NCI-H187 (cell line): Measurements from ENCODE around the gene MX2.

Experiments used
- DNase-seq, 2 experiments: peaks; one replicate each; lab custom pipeline; 2025; lab: John Stamatoyannopoulos, UW

Gene MX2

DNA sequence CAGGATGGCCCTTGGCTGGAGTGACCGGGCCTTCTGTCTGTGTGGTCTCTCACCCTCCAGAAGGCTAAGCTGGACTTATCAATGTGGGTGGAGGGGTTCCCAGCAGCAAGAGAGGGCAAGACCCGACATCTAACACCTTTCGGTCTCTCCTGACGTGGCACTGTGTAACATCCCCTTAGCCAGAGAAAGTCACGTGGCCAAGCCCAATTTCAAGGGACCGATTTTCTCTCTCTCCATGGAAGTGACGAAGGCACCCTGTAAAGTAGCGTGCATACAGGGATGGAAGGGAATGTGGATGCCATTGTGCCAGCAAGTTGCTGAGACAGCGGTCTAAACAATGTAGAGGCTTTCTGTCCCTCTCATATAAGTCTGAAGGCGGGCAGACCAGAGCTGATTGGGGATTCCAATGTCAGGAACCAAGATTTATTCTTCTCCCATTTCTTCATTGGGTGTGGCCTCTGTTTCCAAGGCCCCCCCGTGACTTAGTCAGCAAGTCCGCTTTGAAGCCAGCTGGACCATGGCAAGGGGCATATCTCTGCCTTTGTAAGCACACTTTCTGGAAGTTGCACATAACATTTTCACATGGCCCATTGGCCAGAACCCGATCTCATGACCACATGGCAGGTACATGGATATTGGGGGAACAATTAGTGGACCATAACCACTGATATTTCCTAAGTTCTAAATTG lies 76.7 kb downstream of the MX2 start:
- DNase-seq: no peak

GRCh38 chr21:41439248-41439647 lies 77.4 kb downstream of the MX2 start:
- DNase-seq: no peak

GRCh38 chr21:41441546-41441945 lies 79.7 kb downstream of the MX2 start:
- no peak for DNase-seq

DNA sequence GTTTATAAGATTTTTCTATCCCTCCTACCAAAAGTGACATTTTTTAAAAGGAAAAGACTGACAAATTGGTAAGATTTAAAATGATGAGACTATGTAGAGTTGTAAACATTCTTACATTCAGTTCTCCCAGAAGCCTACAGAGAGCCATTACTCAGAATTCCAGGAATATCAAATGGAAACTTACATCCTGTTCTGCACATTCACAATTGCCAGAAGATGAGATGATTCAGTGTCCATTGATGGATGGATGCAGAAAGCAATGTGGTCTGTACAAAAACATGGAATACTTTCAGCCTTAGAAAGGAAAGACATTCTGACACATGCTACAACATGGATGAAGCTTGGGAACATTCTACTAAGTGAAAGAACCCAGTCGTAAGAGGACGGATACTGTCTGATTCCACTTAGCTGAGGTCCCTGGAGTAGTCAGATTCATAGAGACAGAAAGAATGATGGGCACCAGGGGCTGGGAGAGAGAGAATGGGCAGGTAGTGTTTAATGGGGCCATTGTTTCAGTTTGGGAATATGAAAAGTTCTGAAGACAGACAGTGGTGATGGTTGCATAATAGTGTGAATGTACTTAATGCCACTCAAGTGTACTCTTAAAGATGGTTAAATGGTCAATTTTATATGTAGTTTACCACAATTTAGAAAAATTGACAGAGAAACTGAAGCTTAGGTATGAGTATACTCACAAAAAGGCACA lies 80.8 kb downstream of the MX2 start:
- DNase-seq: no peak

GRCh38 chr21:41443562-41443961 lies 81.7 kb downstream of the MX2 start:
- no peak for DNase-seq

DNA sequence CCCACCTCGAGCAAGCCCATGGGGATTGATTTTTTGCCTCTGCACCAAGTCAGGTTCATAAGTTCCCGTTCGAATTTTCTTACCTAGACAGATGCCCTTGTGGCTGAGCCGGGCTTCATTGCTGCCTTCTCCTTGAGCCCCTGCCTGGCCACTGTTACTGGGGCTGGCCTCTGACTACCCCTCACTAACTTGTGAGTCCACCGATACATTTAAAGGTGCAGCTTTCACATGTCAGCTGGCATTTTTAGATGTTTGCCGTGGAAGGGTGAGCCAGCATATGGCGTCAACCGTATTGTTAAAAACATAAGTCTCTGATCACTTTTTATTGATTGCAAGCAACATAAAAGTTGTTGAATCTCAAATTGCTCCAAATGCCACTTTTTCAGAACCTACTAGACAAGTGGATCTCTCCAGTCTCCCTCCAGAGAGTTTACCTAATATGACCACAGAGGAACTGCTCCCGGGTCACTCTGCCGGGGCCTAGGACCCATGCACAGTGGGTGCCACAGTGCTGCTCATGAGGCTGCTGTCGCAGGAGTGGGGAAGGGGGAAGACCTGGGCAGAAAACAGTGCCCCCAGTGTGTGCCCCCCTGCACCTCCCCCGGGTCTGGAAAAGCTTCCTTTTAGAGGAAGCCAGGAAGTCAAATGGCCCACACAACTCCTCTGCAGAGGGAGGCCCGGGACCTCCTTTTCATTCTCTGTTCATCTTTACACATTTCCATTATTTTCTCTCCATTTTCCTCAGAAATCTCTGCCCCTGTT lies 83.1 kb downstream of the MX2 start:
- DNase-seq: no peak

GRCh38 chr21:41445465-41445862 lies 83.6 kb downstream of the MX2 start:
- no peak for DNase-seq

GRCh38 chr21:41446586-41446985 lies 84.8 kb downstream of the MX2 start:
- no peak for DNase-seq

DNA sequence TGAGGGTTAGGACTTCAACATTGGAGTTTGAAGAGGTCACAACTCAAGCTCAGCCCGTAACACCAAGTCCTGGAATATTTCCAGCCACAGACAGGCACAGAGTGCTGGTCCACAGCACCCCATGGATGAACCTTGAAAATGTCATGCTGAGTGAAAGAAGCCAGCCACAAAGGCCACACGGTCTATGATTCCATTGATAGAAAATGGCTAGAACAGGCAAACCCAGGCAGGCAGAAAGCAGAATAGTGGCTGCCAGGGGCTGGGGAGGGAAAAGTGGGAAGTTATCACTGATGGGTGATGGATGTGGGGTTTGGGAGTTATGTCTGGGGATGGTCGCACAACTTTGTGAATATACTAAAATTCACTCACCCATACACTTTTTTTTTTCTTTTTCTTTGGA lies 85.5 kb downstream of the MX2 start:
- no peak for DNase-seq

GRCh38 chr21:41449613-41450012 lies 87.8 kb downstream of the MX2 start:
- no peak for DNase-seq

- no peak for DNase-seq
These were observed 90.2 kb downstream of the MX2 start for GRCh38 chr21:41451753-41452676.

GRCh38 chr21:41453198-41453597 lies 91.4 kb downstream of the MX2 start:
- DNase-seq: no peak

DNA sequence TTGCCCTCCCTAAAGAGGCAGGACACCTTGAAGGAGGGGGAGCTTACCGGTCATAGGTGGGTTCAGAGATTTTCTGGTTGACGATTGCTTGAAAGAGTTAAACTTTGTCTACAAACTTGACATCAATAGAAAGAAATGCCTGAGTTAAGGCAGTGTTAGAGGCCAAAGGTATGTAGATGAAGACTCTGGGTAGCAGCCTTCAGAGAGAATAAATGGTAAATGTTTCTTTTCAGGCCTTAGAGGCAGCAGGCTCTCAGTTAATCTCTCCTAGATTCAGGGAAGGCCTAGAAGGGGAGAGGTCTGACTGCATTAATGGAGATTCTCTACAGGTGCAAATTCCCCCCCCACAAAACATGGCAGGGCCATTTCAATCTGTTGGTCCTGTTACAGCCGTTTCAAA lies 91.9 kb downstream of the MX2 start:
- DNase-seq: no peak

DNA sequence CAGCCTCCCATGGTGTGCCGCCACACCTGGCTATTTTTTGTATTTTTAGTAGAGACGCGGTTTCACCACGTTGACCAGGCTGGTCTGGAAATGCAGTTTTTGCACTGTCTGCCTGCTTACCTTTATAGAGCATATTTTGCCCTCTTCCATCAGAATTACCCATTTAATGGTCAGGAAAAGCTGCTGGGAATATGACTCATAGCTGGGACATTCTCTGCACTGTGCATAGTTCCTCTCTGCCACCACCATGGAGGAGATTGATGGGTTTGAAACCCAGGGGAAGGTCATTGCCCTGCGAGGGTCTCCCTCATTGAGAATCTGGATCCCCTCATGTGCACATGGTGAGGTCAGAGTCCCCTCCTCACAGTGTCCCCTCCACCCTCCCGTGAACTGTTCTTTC lies 96.3 kb downstream of the MX2 start:
- DNase-seq: no peak

DNA sequence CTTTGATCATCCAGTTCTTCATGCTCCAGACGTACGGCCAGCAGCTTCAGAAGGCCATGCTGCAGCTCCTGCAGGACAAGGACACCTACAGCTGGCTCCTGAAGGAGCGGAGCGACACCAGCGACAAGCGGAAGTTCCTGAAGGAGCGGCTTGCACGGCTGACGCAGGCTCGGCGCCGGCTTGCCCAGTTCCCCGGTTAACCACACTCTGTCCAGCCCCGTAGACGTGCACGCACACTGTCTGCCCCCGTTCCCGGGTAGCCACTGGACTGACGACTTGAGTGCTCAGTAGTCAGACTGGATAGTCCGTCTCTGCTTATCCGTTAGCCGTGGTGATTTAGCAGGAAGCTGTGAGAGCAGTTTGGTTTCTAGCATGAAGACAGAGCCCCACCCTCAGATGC lies 96.7 kb downstream of the MX2 start:
- no peak for DNase-seq
